HG02571 (cell line): ENCODE results near the gene TBCCD1.
"Not testable (repeated sequence)": the region's sequence is repeated elsewhere in the genome, so short reads cannot be mapped to it uniquely, and the experiment has no call there.

Experiments
- ATAC-seq: cut with Tn5 transposase; IDR thresholded peaks from one replicate; pipeline ENCODE4 v1.9.1; 2021; ENCODE audit warnings: mild to moderate bottlenecking, moderate library complexity; ENCODE audit not compliant: unreplicated experiment

The TBCCD1 gene

DNA sequence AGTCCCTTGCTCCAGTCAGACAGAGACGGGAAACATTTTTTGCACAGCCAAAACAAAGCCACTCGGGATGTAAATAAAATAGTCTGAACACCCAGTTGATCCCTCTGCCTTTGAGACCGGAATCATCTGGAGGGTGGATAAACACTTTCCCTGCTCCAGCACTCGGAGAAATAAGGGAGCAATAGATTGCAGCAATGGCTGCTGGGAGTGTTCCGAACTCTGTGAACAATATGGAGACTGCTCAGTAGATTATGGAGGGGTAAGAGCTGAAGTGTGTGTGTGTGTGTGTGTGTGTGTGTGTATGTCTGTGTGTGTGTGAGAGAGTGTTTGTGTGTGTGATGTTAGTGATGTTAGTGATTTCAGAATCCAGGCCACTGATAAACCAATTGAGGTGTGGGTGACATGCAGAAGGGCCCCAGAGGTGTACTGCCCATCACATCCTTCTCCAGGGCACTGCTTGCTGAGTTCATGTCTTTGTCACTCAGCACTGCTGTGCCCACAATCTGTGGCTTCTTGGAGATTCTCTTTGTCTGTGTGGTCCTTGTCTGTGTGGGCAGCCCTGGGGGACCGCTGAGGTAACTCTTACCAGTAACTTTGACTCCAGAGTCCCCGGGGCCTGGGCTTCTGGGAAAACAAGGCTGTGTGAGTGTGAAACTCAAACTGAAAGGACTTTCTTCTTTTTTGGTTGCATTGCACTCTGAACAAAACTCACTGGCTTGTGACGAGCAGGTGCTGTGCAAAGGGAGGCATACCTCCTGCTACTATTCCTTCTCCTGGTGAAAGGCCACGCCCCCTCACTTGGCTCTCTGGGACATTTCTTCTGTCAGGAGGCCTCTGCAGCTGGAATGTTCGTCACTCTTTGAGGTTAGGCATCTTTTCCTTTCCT, 45.9 kb downstream of the TBCCD1 start:
- ATAC-seq, result peak; percentile 59

DNA sequence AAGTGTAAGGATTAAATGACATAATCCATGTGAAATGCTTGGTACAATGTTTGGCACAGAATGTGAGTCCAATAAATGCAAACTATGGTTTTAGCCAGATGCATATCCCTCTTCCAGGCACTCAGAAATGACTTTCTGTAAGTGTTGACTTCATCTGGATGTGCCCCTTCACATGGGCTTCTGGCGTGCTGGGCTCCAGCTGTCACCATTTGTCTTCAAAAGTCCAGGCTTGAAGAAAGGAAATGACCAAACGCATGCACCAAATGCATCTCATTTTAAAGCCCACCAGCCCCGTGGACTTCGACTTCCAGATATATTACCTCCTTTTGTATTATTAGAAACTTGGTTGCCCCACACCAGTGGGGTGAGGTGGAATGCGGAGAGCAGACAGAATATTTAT, 46.7 kb downstream of the TBCCD1 start:
- ATAC-seq, result no peak

DNA sequence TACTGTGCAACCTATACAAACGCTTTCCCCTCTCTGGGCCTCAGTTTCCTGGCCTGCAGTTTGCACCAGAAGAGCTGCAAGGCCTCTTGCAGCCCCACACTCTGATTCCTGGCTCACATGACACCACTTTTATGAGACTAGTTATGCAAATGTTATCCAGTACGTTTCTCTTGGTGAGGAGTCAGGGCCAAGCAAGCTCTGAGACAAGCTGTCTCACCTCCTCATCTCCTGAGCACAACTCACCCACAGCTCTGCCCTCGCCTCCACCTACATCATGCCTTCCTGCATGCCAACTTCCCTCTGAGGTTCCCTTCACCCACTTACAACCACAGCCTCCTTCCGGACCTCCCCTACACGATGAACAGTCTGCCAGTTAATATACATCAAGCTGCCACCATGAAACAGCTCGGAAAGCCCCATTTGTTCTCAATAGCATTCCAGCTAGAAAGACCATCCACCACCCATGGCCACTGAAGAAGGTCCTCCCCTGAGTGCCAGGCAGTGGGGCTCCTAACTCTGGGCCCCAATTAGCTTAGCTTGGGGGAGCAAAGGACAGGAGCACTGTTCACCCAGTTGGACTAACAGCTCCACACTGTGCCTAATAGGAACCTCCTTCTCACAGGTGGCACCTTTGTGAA, 48.0 kb downstream of the TBCCD1 start:
- ATAC-seq, result no peak

- ATAC-seq, result no peak
Observed at GRCh38 chr3:186517218-186517617, 49.9 kb downstream of the TBCCD1 start.

DNA sequence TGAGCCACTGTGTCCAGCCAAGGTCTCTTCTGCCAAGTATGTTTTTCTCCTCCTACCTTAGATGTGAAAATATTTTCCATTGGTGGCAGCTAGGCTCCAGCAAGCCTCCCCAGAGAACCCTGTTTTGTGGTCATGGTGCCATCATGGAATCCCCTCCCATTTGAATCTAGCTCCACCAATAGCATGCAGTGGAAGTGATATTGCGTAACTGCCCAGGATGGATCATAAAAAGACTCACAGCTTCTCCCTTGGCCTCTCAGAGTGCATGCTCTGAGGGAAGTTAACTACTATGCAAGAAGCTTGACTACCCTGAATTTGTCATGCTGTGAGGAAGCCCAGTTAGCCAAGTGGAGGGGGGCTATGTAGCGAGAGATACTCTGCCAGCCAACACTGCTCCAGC, 50.5 kb downstream of the TBCCD1 start:
- ATAC-seq, result no peak

DNA sequence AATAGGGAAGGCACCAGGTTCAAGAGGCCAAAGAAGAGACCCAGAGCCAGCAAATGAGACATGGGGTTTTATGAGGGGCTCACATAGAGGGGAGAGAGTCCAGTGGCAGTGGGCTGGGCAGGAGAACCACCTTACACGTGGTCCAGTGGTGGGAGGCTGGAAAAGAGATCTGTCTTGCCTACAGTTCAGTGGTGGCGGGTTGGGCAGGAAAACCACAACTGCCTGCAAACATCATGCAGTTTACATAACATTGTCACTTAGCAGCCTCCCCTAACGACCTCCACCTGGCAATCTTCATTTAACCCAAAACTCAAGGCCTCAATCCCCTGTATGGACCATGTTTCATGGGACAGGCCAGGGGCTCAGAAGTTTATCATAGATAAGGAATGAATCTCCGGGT, 52.0 kb downstream of the TBCCD1 start:
- ATAC-seq, result no peak

DNA sequence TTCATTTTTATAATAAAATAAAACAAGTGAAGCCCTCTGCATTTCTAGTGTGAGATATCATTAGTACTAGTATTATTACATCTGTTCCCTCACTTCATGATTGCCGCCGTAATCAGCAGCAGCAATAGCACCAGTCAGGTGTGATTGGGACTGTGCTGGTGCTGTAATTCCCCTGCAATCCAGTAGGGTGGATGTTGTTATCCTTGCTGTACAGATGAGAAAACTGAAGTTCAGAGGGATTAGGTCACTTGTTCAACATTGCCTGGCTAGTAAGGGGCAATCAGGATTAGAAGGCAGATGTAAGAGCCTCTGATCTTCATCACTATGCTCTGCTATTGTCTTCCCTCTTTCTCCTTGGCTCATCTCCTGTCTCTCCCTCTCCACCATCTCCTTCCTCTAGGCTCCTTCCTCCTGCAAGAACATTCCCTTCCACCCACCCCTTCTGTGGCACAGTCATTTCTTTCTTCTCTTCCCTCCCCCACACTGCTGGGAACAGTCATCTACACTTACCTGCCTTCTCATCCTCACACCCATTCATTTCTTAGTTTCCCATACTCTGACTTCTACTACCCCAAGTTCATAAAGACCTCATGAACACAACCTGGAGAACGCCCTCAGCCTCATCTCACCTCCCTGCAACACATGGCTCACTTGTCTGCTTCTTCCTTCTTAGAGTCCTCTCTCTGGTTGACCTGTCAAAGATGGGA, 52.7 kb downstream of the TBCCD1 start:
- no peak for ATAC-seq

DNA sequence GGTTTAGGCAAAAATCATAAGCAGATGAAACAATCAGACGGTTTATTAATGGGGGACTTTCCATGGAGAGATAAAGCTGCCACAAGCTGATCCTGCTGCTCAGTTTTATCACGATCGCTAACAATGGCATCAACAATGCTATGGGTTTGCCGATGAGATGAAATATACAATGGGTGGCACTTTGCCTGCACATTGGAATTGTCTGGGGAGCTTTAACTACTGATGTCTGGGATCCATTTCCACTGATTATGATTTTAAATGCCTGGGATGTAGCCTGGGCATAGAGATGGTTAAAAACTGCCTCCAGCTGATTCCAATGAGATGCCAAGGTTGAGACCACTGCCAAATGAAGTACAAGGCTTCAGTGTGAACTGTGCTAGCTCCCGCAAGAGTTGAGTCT, 53.8 kb downstream of the TBCCD1 start:
- no peak for ATAC-seq

- no peak for ATAC-seq
Observed at GRCh38 chr3:186512570-186513302, 54.4 kb downstream of the TBCCD1 start.

- no peak for ATAC-seq
Observed at GRCh38 chr3:186511702-186512101, 55.4 kb downstream of the TBCCD1 start.

- peak; percentile 78 for ATAC-seq
Observed at GRCh38 chr3:186511245-186511644, 55.9 kb downstream of the TBCCD1 start.

DNA sequence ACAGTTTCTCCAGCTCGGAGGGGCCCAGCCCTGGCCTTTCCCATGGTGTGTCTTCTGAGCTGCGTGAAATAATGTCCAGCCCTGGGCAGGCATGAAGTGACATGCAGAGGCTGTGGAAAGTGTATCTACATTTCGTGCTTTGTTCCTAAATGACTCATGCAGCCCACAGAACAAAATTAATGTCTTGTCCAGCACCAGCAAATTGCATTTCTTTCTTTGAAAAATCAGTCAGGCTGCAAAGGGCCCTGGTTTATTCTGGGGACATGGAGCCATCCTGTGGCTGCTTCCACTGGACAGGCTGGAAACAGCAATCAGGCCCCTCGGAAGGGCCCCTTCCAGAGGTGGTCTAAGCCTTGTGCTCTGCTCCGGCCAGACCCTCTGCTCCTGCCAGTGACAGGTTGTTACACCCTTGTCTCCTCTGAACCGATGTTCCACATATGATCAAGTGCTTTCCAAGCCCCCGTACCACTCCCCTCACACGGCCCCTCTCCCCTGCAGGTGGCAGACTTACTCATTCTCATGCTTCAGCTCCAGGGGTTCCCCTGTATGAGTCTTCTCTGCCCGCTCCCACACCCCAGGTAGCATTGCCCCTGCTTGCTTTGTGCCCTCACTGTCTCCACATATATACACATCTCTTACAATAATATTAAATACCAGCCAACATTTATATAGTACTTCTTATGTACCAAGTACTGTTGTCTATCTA, 56.6 kb downstream of the TBCCD1 start:
- ATAC-seq, result no peak

GRCh38 chr3:186509423-186509822, 57.7 kb downstream of the TBCCD1 start:
- ATAC-seq, result no peak

DNA sequence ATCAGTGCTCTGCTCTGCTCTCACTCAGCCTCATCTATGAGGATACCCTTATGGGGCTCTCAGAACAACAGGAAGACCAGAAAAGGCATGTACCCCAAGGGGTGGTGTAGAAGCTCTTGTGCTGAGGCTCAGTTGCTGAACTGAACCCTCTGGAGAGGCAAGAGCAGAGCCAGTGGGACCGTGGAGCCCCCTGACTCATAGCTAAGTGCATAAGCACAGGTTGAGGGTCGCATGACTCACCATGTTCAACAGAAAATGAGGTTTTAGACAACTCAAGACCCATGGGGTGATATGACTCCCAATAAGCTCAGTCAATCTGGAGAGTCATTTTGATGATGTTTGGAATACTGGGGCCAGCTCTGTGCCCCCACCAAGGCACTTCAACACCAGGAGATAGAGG, 60.3 kb downstream of the TBCCD1 start:
- no peak for ATAC-seq

GRCh38 chr3:186506191-186506739, 60.9 kb downstream of the TBCCD1 start:
- ATAC-seq, result no peak

DNA sequence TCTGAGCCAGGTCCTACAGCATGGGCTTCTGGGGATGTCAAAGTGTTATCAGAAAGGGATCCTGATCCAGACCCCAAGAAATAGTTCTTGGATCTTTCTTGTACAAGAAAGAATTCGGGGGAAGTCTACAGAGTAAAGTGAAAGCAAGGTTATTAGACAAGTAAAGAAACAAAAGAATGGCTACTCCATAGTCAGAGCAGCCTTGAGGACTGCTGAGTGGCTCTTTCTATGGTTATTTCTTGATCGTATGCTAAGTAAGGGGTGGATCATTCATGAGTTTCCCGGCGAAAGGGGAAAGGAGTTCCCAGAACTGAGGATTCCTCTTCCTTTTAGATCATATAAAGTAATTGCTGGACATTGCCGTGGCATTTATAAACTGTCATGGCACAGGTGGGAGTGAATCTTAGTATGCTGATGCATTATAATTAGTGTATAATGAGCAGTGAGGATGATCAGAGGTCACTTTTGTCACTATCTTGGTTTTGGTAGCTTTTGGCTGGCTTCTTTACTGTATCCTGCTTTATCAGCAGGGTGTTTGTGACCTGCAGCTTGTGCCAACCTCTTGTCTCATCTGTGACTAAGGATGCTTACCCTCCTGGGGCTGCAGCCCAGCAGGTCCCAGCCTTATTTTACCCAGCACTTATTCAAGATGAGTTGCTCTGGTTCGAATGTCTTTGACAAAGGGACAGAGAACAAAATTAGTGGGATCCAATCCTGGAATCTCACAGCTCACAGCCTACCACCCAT, 64.0 kb downstream of the TBCCD1 start:
- ATAC-seq, result no peak

DNA sequence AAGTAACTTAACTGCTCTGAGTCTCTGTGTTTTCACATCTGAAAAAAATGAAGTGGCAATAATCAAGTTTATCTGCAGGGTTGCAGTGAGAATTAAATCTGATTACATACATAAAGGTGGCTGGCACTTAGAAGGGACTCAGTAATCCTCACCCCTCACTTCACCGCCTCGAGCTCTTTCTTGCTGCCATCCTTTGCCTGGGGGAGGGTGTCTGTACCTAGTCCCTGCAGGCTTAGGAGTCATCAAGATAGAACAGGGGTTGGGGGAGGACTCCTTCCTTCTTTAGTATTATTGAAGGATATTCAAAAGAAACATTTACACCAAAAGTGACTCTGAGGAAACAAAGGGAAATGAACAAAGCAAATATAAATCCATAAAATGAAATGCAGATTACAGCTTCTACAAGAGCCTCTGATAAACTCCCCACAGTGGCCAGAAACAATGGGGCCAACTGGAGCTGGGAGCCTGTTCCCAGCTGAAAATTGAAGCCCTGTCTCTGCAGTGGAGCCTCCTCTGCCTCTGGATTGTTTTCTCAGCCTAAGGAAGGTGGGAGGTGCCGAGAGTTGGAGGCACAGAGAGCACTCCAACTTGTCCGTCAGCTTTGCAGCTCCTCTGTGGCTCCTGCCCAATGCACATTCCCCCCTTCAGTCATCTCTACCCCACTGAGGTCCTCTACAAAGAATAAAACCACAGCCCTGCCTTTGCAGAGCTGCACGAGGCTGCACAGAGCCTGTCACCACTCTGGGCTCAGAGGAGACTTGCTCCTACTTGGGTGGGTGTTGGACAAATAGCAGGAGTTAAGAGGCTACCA, 64.8 kb downstream of the TBCCD1 start:
- no peak for ATAC-seq

GRCh38 chr3:186499949-186500348, 67.2 kb downstream of the TBCCD1 start:
- ATAC-seq, result not testable (repeated sequence)

DNA sequence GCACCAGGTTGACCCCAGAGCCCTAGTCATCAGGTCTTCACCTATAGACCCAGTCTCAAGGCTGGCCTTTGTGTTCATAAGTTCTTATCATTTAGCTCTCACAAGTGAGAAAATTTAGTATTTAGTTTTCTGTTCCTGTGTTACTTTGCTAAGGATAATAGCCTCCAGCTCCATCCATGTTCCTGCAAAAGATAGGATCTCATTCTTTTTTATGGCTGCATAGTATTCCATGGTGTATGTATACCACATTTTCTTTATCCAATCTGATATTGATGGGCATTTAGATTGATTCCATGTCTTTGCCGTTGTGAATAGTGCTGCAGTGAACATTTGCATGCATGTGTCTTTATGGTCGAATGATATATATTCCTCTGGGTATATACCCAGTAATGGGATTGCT, 69.1 kb downstream of the TBCCD1 start:
- ATAC-seq, result not testable (repeated sequence)
